ENCODE results near the gene PTPN18.

GRCh38 chr2:130382313-130382917 lies 26.6 kb downstream of the PTPN18 start:
- no peak for TF ChIP-seq CTCF (IDR thresholded peaks at IDR 0.05; ENCODE audit: low read depth, low read length)
- TF ChIP-seq POLR2A (IDR thresholded peaks at IDR 0.05; ENCODE audit: extremely low read depth, insufficient read length) = no peak
- TF ChIP-seq MYC (IDR thresholded peaks at IDR 0.05; ENCODE audit: low read depth, low read length) = no peak
